Gastrocnemius medialis (tissue), 4 donors: ENCODE data around the gene FIBCD1.

ENCODE experiments used
- CTCF ChIP-seq, 5 experiments: fragments of 450-650 bp in 3 of 5; fragments of 200-600 bp in 2 of 5; sonication (generic) in 2 of 5; IDR thresholded peaks in 4 of 5; conservative IDR thresholded peaks in 1 of 5; 1 replicate in 4 of 5; 2 replicates in 1 of 5; pipeline ENCODE4 v1.5.1; 2016 to 2019; ENCODE audit warnings: antibody characterized with exemption in 5 of 5, mild to moderate bottlenecking in 3 of 5, moderate library complexity in 3 of 5
- POLR2A ChIP-seq, 2 donors: fragments of 450-650 bp; IDR thresholded peaks; one replicate each; pipeline ENCODE4 v1.6.1; 2017; ENCODE audit warnings: antibody characterized with exemption in 2 of 2, mild to moderate bottlenecking in 2 of 2, moderate library complexity in 2 of 2

DNA sequence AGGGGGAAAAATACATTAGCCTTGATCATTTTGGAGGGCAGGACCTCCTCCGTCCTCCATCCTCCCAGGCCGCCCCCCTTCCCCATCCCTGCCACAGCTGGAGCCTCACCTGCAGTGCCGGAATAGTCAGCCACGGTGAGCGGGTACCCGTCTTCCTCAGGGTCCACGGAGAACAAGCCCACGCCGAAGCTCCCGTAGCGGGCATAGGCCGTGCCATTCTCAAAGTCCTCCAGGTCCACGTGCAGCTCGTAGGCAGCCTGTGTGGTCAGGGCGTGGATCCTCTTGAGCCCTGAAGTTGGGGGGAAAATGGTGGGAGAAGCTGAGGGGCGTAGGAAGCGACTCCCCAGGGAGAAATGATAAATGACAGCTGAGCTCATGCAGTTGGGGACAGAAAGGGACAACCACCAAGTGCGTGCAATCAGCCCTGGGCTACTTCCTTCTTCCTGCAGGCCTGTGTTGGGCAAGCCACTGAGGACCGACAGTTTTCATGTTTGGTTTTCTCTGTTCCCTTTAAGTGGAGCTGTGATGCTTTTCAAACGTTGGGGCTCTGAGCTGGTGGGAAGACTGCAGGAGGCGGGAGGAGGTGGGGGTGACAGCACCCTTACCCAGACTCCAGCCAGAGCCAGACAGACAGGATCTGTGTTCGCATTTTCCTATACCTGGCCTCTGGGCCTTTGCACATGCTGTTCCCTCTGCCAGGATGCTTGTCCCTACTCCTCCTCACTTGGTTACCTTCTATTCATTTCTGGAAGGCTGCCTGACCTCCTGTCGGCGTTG, 33.7 kb downstream of the FIBCD1 start:
- TF ChIP-seq CTCF (IDR thresholded peaks at IDR 0.05 in 4 of 5, conservative IDR thresholded peaks at IDR 0.05 in 1 of 5) (no peak), POLR2A (IDR thresholded peaks at IDR 0.05) (no peak)
